H1 (cell line): ENCODE results near the gene MTTP. TPM values are rescaled to one million over a fixed set of nuclear protein-coding genes. Genes with fewer than 3 reads are reported as not detected.

Experiments
- CEBPB ChIP-seq: IDR thresholded peaks from 2 replicates; pipeline ENCODE4 v1.6.1; 2012; ENCODE audit warnings: low read depth, low read length
- CHD7 ChIP-seq: fragments of 300-600 bp; sonication (generic); IDR thresholded peaks from 2 replicates; pipeline ENCODE4 v1.7.1; 2012; ENCODE audit warnings: low read length, moderate library complexity, mild to moderate bottlenecking, inconsistent platforms; ENCODE audit not compliant: insufficient replicate concordance
- EGR1 ChIP-seq: IDR thresholded peaks from 2 replicates; pipeline ENCODE4 v1.6.1; 2011; ENCODE audit warnings: low read depth, low read length, borderline replicate concordance
- HDAC6 ChIP-seq: IDR thresholded peaks from one replicate; pipeline ENCODE4 v1.7.1; 2012; ENCODE audit warnings: low read depth, mild to moderate bottlenecking, inconsistent platforms, low read length, moderate library complexity
- MAX ChIP-seq: IDR thresholded peaks from 2 replicates; pipeline ENCODE4 v1.6.1; 2012; ENCODE audit warnings: inconsistent platforms
- SIN3A ChIP-seq, 2 experiments: IDR thresholded peaks in 1 of 2; conservative IDR thresholded peaks in 1 of 2; 2 replicates each; pipeline ENCODE4 v1.6.1; 2011 to 2012; ENCODE audit warnings: low read length in 2 of 2, improper control_type of control experiment in 1 of 2, low read depth in 1 of 2, mild to moderate bottlenecking in 1 of 2
- SIRT6 ChIP-seq: IDR thresholded peaks from one replicate; pipeline ENCODE4 v1.7.1; 2012; ENCODE audit warnings: low read length, inconsistent platforms
- TCF12 ChIP-seq: IDR thresholded peaks from 2 replicates; pipeline ENCODE4 v1.6.1; 2011; ENCODE audit warnings: low read depth, mild to moderate bottlenecking, low read length
- polyA plus RNA-seq, 7 experiments: library from polyadenylated mRNA; depleted of rRNA in 3 of 7; stranded (reverse) in 5 of 7; unstranded in 2 of 7; fragments of >200 nt in 5 of 7; fragments of 200-250 nt in 2 of 7; gene quantifications; 1 replicate in 5 of 7; 2 replicates in 1 of 7; 4 replicates in 1 of 7; pipeline versions ENCODE4 v1.2.1 to v1.2.3, GENCODE V29; 2011 to 2013; ENCODE audit warnings: missing spikeins in 2 of 7, mixed read lengths in 2 of 7
- total RNA-seq: library from RNA; stranded (reverse); fragmentation: NEBNext Ultra II Directional; extraction: Animal tissue kit (Norgen Biotek cat#: 25700); gene quantifications from 2 replicates; pipeline ENCODE4 v1.2.1, GENCODE V29; 2021

Gene MTTP
- total and polyA plus RNA-seq, 2 of the 8 experiments (the other 6 are each of a cell fraction or from before 2014, with no cell fraction given): 0.12 to 0.26 TPM

DNA sequence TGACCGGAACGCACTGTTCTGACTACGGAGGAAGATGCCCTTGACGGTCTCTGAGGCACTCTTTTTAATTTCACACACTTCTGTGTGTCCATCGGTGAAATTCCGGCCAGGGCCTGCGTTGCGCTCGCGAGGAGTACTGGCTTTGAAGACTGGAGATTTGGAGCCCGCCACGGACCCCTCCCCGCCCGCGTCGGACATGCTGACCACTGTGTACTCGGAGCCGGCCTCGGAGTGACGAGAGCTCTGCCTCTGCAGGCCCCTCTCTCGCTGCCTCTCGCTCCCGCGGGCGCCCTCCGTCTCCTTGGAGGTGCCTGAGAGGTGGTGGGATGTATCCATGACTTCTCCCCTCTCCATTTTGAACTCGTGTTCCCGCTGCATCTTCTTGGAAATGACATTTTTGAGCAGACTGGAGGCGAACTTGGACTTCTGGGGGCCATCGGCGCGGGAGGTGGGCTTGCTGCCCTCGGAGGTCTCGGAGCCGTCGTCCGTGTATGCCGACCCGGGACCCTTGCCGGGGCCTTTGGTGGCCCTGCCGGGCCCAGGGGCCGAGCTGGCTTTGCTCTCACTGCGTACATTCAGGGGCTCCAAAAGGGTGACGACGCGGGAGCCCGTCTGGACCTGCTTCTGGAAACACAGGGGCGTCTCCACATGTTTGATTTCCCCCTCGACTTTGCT, 77.3 kb downstream of the MTTP start (continued):
- TF ChIP-seq CHD7 (no peak), HDAC6 (no peak), CEBPB (no peak), TCF12 (no peak), MAX (no peak), SIRT6 (no peak), SIN3A (conservative IDR thresholded peaks at IDR 0.05 in 1 of 2, IDR thresholded peaks at IDR 0.05 in 1 of 2; ENCODE audit: low read depth in 1 of 2, low read length in 2 of 2) (no peak), EGR1 (no peak)
- TF ChIP-seq, all 59 proteins: peak for 0
